BLaER1 (cell line): ENCODE measurements around the gene HMOX2.

ENCODE experiments used
- H3K27ac ChIP-seq: shearing (Covaris generic); formaldehyde crosslinking; 2 replicates; pipeline ENCODE4 v1.8.1; 2022
- H3K27me3 ChIP-seq: shearing (Covaris generic); formaldehyde crosslinking; 2 replicates; pipeline ENCODE4 v1.8.1; 2022
- H3K36me3 ChIP-seq: shearing (Covaris generic); formaldehyde crosslinking; 2 replicates; pipeline ENCODE4 v1.8.1; 2022
- H3K4me1 ChIP-seq: shearing (Covaris generic); formaldehyde crosslinking; 2 replicates; pipeline ENCODE4 v1.8.1; 2022
- H3K4me2 ChIP-seq: shearing (Covaris generic); formaldehyde crosslinking; 2 replicates; pipeline ENCODE4 v1.8.1; 2022
- H3K4me3 ChIP-seq: shearing (Covaris generic); formaldehyde crosslinking; 2 replicates; pipeline ENCODE4 v1.8.1; 2022
- H3K9ac ChIP-seq: shearing (Covaris generic); formaldehyde crosslinking; 2 replicates; pipeline ENCODE4 v1.8.1; 2022
- H3K9me3 ChIP-seq: shearing (Covaris generic); formaldehyde crosslinking; 2 replicates; pipeline ENCODE4 v1.8.1; 2022
- H4K20me1 ChIP-seq: shearing (Covaris generic); formaldehyde crosslinking; 2 replicates; pipeline ENCODE4 v1.8.1; 2022
- Cebpa-rat ChIP-seq: shearing (Covaris generic); IDR thresholded peaks from 2 replicates; pipeline ENCODE4 v1.8.1; 2022

Gene HMOX2

DNA sequence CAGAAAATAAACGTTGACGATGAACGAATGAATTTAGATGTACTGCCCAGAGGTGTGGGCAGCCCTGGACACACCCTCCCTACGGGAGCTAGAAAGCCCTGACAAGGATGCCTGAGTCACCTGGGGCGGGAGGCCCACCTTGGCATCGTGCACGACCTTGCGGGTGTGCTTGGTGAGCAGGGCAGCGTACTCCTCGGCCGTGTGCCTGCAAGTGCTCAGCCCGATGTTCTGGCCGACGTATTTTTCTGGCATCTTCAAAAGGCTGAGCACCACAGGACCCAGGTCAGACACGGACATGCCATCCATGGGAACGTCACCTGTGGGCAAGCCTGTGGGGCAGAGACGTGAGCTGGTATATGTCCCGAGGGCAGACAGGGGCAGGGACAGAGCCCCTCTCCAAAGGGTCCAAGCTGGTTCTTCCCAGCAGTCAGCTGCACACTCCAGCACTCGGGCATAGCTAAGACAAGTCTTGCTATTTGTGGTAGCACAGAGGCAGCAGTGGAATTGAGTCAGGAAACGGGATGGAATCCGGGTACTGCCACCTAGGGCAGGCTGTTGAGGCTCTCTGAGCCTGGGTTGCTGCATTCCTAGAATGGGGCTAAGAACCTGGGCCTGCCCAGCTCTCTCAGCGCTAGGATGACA, 12.6 kb upstream of the HMOX2 start:
- Histone ChIP-seq H3K4me3 (no peak overlapping the region), H3K9ac (0 out of 2 replicates have a peak overlapping the region, but pooled peaks have one; percentile 19), H3K27ac (no peak overlapping the region), H3K9me3 (no peaks in the 10 kb centered on the region), H3K4me2 (no peak overlapping the region), H3K36me3 (peaks cover 100% of the 10 kb centered on the region), H4K20me1 (peaks cover 21% of the 10 kb centered on the region; the same call in 1 of the 2 replicates), H3K4me1 (peaks cover 12% of the 10 kb centered on the region), H3K27me3 (no peaks in the 10 kb centered on the region)
- no peak for TF ChIP-seq Cebpa-rat

DNA sequence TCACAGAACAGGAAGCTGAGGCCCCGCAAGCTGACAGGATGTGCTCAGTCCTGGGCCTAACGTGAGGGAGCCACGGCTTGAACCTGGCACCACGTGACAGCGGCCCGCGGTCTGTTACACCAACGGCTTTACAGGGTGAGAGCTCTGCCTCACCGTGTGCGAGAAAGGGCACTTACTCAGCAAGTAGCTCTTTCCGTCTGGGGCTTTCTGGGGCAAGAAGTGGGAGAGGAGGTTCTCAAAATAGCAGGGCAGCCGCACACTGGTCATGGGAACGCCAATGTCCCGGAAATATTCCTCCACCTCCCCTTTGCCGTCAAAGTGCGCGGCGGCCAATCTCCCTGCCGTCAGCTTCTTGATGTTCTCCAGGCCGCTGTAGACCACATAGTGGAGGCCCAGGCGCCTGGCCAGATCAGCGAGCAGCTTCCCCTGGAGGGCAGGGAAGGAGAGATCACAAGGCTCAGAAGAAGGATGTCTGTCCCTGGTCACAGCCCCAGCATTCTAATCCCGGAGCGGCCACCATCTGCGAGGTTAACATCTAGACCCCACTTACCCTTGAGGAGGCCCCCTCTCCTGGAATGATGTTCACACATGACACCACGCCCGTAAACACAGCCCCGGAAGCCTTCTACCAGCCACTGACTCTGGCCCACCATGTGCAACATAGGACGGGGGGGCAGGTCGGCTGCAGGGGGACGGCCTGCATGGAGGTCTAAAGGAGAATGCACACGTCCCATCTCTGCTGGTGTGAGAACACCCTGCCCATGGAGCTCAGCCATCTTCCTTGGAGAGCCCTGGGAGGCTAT, 10.0 kb upstream of the HMOX2 start:
- Histone ChIP-seq H3K27me3 (no peaks in the 10 kb centered on the region), H3K9me3 (no peaks in the 10 kb centered on the region), H3K27ac (no peak overlapping the region), H3K9ac (no peak overlapping the region), H3K4me2 (no peak overlapping the region), H3K4me3 (no peak overlapping the region), H3K36me3 (peaks cover 97% of the 10 kb centered on the region), H3K4me1 (no peaks in the 10 kb centered on the region), H4K20me1 (peaks cover 19% of the 10 kb centered on the region; the same call in 1 of the 2 replicates)
- TF ChIP-seq Cebpa-rat, result no peak

DNA sequence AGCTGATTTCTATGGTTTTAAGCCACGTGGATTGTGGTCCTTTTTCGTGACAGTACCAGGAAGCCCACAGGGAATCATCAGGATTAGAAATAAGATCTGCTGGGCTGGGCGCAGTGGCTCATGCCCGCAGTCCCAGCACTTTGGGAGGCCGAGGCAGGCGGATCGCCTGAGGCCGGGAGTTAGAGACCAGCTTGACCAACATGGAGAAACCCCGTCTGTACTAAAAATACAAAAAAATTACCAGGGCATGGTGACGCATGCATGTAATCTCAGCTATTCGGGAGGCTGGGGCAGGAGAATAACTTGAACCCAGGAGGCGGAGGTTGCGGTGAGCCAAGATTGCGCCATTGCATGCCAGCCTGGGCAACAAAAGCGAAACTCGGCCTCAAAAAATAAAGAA, 8.3 kb upstream of the HMOX2 start:
- Histone ChIP-seq H3K27ac (no peak overlapping the region), H3K9me3 (no peaks in the 10 kb centered on the region), H3K9ac (no peak overlapping the region), H3K4me3 (no peak overlapping the region), H3K4me2 (no peak overlapping the region), H3K27me3 (no peaks in the 10 kb centered on the region), H3K4me1 (peaks cover 6% of the 10 kb centered on the region), H4K20me1 (peaks cover 19% of the 10 kb centered on the region; the same call in 1 of the 2 replicates), H3K36me3 (peaks cover 82% of the 10 kb centered on the region)
- no peak for TF ChIP-seq Cebpa-rat

DNA sequence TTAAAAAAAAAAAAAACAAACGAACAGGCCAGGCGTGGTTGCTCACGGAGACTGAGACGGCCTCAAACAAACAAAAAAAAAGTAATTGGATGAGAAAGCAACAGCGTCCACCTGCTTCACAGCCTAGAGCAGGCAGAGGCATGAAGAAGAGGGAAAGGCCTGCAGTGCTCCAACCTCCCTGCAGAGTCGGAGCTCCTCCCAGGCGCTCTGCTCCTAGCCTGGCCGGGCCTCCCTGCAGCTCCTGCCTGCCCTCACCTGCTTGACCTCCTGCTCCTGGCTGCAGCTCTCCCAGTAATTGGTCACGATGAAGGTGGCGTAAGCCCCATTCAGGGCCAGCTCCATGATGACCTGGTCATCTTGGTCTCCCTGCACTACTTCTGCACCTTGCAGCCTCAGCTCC, 7.2 kb upstream of the HMOX2 start:
- no peaks in the 10 kb centered on the region for H3K27me3 ChIP-seq
- TF ChIP-seq Cebpa-rat, result no peak
- peaks cover 71% of the 10 kb centered on the region for H3K36me3 ChIP-seq

DNA sequence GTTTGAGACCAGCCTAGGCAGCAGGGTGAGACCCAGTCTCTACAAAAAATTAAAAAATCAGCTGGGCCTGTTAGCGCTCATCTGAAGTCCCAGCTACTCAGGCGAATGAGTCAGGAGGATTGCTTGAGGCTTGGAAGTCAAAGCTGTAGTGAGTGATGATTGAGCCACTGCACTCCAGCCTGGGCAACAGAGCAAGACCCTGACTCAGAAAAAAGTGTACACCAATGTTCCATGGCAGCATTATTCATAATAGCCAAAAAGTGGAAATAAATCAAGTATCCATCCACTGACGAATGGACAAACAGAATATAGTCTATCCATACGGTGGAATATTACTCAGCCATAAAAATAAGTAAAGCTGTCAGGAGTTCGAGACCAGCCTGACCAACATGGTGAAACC, 4.3 kb upstream of the HMOX2 start:
- H3K4me2 ChIP-seq, result no peak overlapping the region
- H3K4me1 ChIP-seq, result peaks cover 32% of the 10 kb centered on the region
- no peak overlapping the region for H3K9ac ChIP-seq
- peaks cover 10% of the 10 kb centered on the region; the same call in 1 of the 2 replicates for H4K20me1 ChIP-seq
- H3K36me3 ChIP-seq, result peaks cover 42% of the 10 kb centered on the region
- H3K27me3 ChIP-seq, result no peaks in the 10 kb centered on the region
- H3K9me3 ChIP-seq, result no peaks in the 10 kb centered on the region
- no peak for TF ChIP-seq Cebpa-rat
- no peak overlapping the region for H3K27ac ChIP-seq
- no peak overlapping the region for H3K4me3 ChIP-seq

More for the DNA sequence above, 7.2 kb upstream of the HMOX2 start:
- Histone ChIP-seq H3K27ac (no peak overlapping the region), H4K20me1 (0 out of 2 replicates have a peak, but pooled peaks cover 9% of the 10 kb centered on the region), H3K9me3 (no peaks in the 10 kb centered on the region), H3K4me2 (no peak overlapping the region), H3K4me3 (no peak overlapping the region), H3K9ac (no peak overlapping the region), H3K4me1 (peaks cover 17% of the 10 kb centered on the region)

DNA sequence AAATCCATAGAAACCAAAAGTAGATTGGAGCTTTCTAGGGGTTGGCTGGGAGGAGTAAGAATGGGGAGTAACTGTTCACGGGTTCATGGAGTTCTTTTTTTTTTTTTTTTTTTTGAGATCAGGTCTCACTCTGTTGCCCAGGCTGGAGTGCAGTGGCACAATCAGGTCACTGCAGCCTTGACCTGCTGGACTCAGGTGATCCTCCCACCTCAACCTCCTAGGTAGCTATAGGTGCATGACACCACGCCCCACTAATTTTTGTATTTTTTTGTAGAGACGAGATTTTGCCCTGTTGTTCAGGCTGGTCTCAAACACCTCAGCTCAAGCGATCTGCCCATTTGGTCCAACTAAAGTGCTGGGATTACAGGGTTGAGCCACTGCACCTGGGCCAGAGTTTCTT, 3.3 kb upstream of the HMOX2 start:
- no peak for TF ChIP-seq Cebpa-rat
- H3K9me3 ChIP-seq, result no peaks in the 10 kb centered on the region
- no peak overlapping the region for H3K27ac ChIP-seq
- H3K9ac ChIP-seq, result no peak overlapping the region
- H3K4me3 ChIP-seq, result peak overlapping the region; percentile 80; the same call in 1 of the 2 replicates
- peaks cover 17% of the 10 kb centered on the region; the same call in 1 of the 2 replicates for H4K20me1 ChIP-seq
- peaks cover 32% of the 10 kb centered on the region for H3K36me3 ChIP-seq
- no peaks in the 10 kb centered on the region for H3K27me3 ChIP-seq
- H3K4me1 ChIP-seq, result peaks cover 42% of the 10 kb centered on the region
- peak overlapping the region; percentile 97 for H3K4me2 ChIP-seq

DNA sequence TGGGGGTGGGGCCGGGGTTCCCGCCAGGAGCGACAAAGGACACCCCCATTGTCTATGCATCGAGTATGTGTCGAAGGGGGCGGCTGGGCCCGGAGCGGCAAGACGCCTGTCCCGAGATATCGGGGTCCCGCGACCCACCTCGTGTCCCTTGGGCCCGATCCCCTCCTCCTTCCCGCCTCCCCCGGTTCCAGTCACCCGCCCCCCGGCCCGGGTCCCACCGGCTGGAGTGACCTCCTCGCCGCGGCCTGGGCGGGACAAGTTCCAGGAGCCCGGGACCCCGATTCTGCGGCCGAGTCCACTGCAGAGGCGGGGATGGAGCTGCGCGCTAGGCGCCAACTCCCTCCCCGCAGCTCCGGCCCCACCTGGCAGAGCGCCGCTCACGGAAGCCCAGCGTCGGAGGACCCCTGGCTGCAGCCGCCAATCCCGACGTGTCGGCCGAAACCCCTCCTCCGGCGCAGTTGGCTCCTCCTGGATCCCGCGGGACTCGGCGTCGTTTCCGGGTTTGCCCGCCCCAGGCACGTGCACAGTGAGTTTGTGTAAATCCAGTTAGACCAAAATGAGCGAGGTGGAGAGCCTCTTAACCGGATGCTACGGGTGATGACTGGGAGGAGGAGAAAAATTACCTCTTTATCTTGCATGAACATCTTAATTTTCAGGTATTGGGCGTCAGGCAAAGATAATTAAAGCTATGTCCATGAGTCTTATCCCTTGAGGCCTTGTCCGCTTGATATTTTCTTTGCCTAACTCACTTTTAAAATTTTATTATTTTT, 1.8 kb upstream of the HMOX2 start, which contains the start of gene NMRAL1:
Gene NMRAL1, minus strand, starts transcription at position 434 of the 770 bp plus-strand sequence. CDS start 493 bp downstream, outside the sequence.
- Histone ChIP-seq H3K9ac (peak within 1 kb of the TSS; percentile 87), H4K20me1 (peaks cover 28% of the 10 kb centered on the region), H3K4me1 (peaks cover 48% of the 10 kb centered on the region), H3K27ac (peak within 1 kb of the TSS; percentile 91), H3K36me3 (peaks cover 17% of the 10 kb centered on the region), H3K9me3 (no peaks in the 10 kb centered on the region), H3K4me2 (peak within 1 kb of the TSS; percentile 97), H3K27me3 (no peaks in the 10 kb centered on the region), H3K4me3 (peak within 1 kb of the TSS; percentile 80)
- no peak for TF ChIP-seq Cebpa-rat

DNA sequence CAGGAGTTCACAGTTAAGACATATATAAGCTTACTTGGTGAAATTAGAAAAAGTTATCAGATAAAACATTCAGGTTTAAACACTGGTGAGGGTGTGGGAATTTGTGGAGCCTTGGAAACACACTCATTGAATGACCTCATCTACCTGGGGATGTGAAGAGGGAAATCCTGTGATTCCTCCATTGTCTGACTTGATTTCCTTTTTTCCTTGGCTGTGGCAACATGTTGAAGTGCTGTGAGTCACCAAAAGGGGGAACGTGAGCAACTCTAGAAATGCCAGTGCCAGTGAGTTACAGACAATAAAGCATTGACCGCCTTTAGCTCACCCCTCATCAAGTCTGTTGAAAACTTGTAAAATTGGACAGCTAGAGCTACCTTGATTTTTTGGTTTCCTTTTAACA, 1.8 kb downstream of the HMOX2 start:
- H3K27me3 ChIP-seq, result no peaks in the 10 kb centered on the region
- H3K36me3 ChIP-seq, result 0 out of 2 replicates have a peak, but pooled peaks cover 6% of the 10 kb centered on the region
- H3K9me3 ChIP-seq, result no peaks in the 10 kb centered on the region
- peak overlapping the region; percentile 79 for H3K4me3 ChIP-seq
- H4K20me1 ChIP-seq, result peaks cover 61% of the 10 kb centered on the region
- no peak overlapping the region for H3K9ac ChIP-seq
- no peak overlapping the region for H3K27ac ChIP-seq
- H3K4me1 ChIP-seq, result peaks cover 41% of the 10 kb centered on the region
- H3K4me2 ChIP-seq, result peak overlapping the region; percentile 97
- TF ChIP-seq Cebpa-rat, result no peak

DNA sequence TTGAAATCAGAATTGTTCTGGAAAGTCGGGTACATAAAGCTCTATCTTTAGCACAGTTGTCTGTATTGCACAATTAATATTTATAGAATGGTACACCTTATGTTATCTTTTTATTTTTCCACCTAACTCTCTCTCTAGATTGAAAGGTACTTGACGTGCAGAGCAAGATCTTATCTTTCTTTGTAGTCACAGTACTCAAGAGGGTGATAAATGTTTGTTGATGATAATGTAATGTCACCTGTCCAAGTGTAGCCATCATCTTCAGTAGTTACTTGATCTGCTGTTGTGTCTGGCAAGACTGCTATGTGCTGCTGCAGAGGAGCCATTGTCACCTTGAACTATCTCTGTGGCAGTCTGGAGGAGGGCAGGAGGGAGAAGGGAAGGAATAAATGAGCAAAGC, 5.3 kb downstream of the HMOX2 start:
- peaks cover 39% of the 10 kb centered on the region for H3K36me3 ChIP-seq
- H3K4me1 ChIP-seq, result peaks cover 15% of the 10 kb centered on the region
- H3K9me3 ChIP-seq, result no peaks in the 10 kb centered on the region
- H3K4me2 ChIP-seq, result no peak overlapping the region
- no peak overlapping the region for H3K27ac ChIP-seq
- H3K27me3 ChIP-seq, result no peaks in the 10 kb centered on the region
- no peak overlapping the region for H3K4me3 ChIP-seq
- no peak for TF ChIP-seq Cebpa-rat
- H3K9ac ChIP-seq, result no peak overlapping the region
- H4K20me1 ChIP-seq, result peaks cover 90% of the 10 kb centered on the region
